Lung (tissue), 12 donors: Measurements from ENCODE around the gene TFAP2A. TPM values are rescaled to one million over a fixed set of nuclear protein-coding genes. Genes with fewer than 3 reads are reported as not detected.

Experiments used
- ATAC-seq: fragments of 200-7000 bp; cut with Tn5 transposase; one replicate; pipeline ENCODE4 v1.9.1; 2020; ENCODE audit warnings: moderate number of reproducible peaks; ENCODE audit not compliant: insufficient read depth, low FRiP score
- DNase-seq, 3 donors: peaks; one replicate each; pipeline ENCODE4 v3.0.0-alpha.2; 2013 to 2017
- H3K27ac ChIP-seq, 2 donors: one replicate each; pipeline ENCODE4 v1.5.1; 2013; ENCODE audit warnings: mild to moderate bottlenecking in 2 of 2, moderate library complexity in 2 of 2, control low read depth in 1 of 2, inconsistent platforms in 1 of 2, low read depth in 1 of 2, low read length in 1 of 2
- H3K27me3 ChIP-seq, 3 donors: one replicate each; pipeline ENCODE4 v1.5.1; 2013; ENCODE audit warnings: low read length in 2 of 3; ENCODE audit not compliant: control insufficient read depth in 3 of 3, insufficient read depth in 3 of 3
- H3K36me3 ChIP-seq, 4 donors: one replicate each; pipeline ENCODE4 v1.5.1; 2013; ENCODE audit warnings: low read length in 4 of 4, mild to moderate bottlenecking in 1 of 4, moderate library complexity in 1 of 4; ENCODE audit not compliant: control insufficient read depth in 4 of 4, insufficient read depth in 4 of 4
- H3K4me1 ChIP-seq, 5 donors: one replicate each; pipeline ENCODE4 v1.5.1; 2013; ENCODE audit warnings: low read length in 5 of 5, mild to moderate bottlenecking in 2 of 5, moderate library complexity in 1 of 5; ENCODE audit not compliant: control insufficient read depth in 5 of 5, insufficient read depth in 5 of 5
- H3K4me3 ChIP-seq: one replicate; pipeline ENCODE4 v1.5.1; 2013; ENCODE audit warnings: mild to moderate bottlenecking, control low read depth, moderate library complexity
- H3K9ac ChIP-seq, 2 donors: one replicate each; pipeline ENCODE4 v1.5.1; 2013; ENCODE audit warnings: low read length in 2 of 2, control low read depth in 1 of 2; ENCODE audit not compliant: insufficient read depth in 1 of 2
- H3K9me3 ChIP-seq, 4 donors: one replicate each; pipeline ENCODE4 v1.5.1; 2013; ENCODE audit warnings: low read length in 3 of 4, mild to moderate bottlenecking in 1 of 4, moderate library complexity in 1 of 4; ENCODE audit not compliant: control insufficient read depth in 4 of 4, insufficient read depth in 3 of 4
- WGBS, 2 donors: extraction: QIAGEN DNeasy Blood & Tissue Kit; methylation state at CpG; one replicate each; pipeline ENCODE4 v1.1.7; 2013; 5-methylcytosine and 5-hydroxymethylcytosine counted together
- polyA plus RNA-seq, 2 donors: library from polyadenylated mRNA; stranded (reverse); fragments of 200-250 nt; gene quantifications; one replicate each; pipeline ENCODE4 v1.2.1, GENCODE V29; 2013
- total RNA-seq, 2 donors: library from RNA; depleted of rRNA in 1 of 2; stranded (reverse); fragments of >200 nt in 1 of 2; gene quantifications; one replicate each; pipeline ENCODE4 v1.2.1, GENCODE V29; 2014 to 2021
- TF ChIP-seq, protein P1 (sequence below): IDR thresholded peaks from 2 replicates; pipeline ENCODE4 v1.5.1; 2012; ENCODE audit warnings: mild to moderate bottlenecking; ENCODE audit errors: control extremely low read depth, extremely low read depth
- donor health status: control.
- donor health status: control.
- donor health status: Bipolar disorder and iron deficiency.
- donor health status: healthy.
- donor health status: DM: yes; HTN: yes; CAD: no.

TFAP2A gene
- total and polyA plus RNA-seq, 4 donors = 0.14 to 2.7 (median 0.64) TPM

- no peaks in the 10 kb centered on the region for H3K36me3 ChIP-seq
- peaks cover 0 to 13% (median 0%) of the 10 kb centered on the region in 4 donors for H3K9me3 ChIP-seq
- H3K27ac ChIP-seq = no peak overlapping the region
- ATAC-seq = no peak
- peaks cover 0 to 93% (median 84%) of the 10 kb centered on the region in 3 donors for H3K27me3 ChIP-seq
- no peak overlapping the region for H3K9ac ChIP-seq
- H3K4me1 ChIP-seq = peaks cover 3 to 29% (median 16%) of the 10 kb centered on the region in 5 donors
- 12 to 16% methylated on average over 8 of the region's 8 CpGs for WGBS, 2 donors
- peak in 1 of 3 donors; percentile 45 for DNase-seq
- TF ChIP-seq, protein P1, sequence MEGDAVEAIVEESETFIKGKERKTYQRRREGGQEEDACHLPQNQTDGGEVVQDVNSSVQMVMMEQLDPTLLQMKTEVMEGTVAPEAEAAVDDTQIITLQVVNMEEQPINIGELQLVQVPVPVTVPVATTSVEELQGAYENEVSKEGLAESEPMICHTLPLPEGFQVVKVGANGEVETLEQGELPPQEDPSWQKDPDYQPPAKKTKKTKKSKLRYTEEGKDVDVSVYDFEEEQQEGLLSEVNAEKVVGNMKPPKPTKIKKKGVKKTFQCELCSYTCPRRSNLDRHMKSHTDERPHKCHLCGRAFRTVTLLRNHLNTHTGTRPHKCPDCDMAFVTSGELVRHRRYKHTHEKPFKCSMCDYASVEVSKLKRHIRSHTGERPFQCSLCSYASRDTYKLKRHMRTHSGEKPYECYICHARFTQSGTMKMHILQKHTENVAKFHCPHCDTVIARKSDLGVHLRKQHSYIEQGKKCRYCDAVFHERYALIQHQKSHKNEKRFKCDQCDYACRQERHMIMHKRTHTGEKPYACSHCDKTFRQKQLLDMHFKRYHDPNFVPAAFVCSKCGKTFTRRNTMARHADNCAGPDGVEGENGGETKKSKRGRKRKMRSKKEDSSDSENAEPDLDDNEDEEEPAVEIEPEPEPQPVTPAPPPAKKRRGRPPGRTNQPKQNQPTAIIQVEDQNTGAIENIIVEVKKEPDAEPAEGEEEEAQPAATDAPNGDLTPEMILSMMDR = no peak
- no peak overlapping the region for H3K4me3 ChIP-seq
Measured at GRCh38 chr6:10409233-10409721, 5.6 kb downstream of the TFAP2A start.

DNA sequence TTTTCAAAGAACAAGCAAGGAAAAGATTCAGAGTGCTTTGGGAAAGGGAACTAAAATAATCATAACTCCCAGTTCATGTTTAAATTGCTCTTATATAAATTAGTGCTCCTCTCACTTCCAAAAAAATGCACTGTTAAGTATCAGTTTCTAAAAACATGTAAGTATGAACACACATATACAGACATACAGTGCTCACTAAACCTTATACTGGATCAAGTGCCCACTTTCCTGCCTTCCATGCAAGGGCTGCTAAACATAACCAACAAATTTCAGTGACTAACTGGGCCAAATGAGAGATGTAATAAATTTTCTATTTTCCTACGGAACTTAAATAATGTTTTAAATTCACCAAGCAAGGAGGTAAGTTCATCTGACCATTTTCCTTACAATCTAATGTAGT, 6.4 kb downstream of the TFAP2A start:
- H3K36me3 ChIP-seq = no peaks in the 10 kb centered on the region
- no peak overlapping the region for H3K9ac ChIP-seq
- TF ChIP-seq, protein P1 = no peak
- peaks cover 0 to 89% (median 80%) of the 10 kb centered on the region in 3 donors for H3K27me3 ChIP-seq
- peaks cover 0 to 12% (median 0%) of the 10 kb centered on the region in 4 donors for H3K9me3 ChIP-seq
- no peak overlapping the region for H3K4me3 ChIP-seq
- ATAC-seq (no peak), DNase-seq (peak in 1 of 3 donors; percentile 37)
- WGBS, 2 donors = 12 to 19% methylated on average over 1 of the region's 1 CpG
- H3K27ac ChIP-seq = no peak overlapping the region
- H3K4me1 ChIP-seq = peaks cover 4 to 25% (median 14%) of the 10 kb centered on the region in 5 donors

GRCh38 chr6:10407674-10408054, 7.2 kb downstream of the TFAP2A start:
- peaks cover 0 to 12% (median 0%) of the 10 kb centered on the region in 4 donors for H3K9me3 ChIP-seq
- H3K4me3 ChIP-seq = no peak overlapping the region
- TF ChIP-seq, protein P1 = no peak
- H3K36me3 ChIP-seq = no peaks in the 10 kb centered on the region
- H3K4me1 ChIP-seq = peaks cover 6 to 21% (median 8%) of the 10 kb centered on the region in 5 donors
- H3K9ac ChIP-seq = no peak overlapping the region
- WGBS, 2 donors = 23% methylated on average over 3 of the region's 3 CpGs
- H3K27ac ChIP-seq = no peak overlapping the region
- ATAC-seq (no peak), DNase-seq (no peak)
- H3K27me3 ChIP-seq = peaks cover 0 to 89% (median 82%) of the 10 kb centered on the region in 3 donors
